IMR-90 (cell line): Measurements from ENCODE around the gene REPS2. TPM values are rescaled to one million over a fixed set of nuclear protein-coding genes. Genes with fewer than 3 reads are reported as not detected.

Experiments
- ATAC-seq: fragments of 200-7000 bp; cut with Tn5 transposase; 2 replicates; pipeline ENCODE4 v1.9.1; 2020; ENCODE audit warnings: low read depth, mild to moderate bottlenecking, moderate library complexity
- BruUV-seq: library from RNA; stranded (reverse); fragments of 400-500 nt; replicated peaks from 2 replicates; lab custom pipeline; 2021; lab: Mats Ljungman, UMichigan
- CTCF ChIA-PET: fragments of 300-600 bp; formaldehyde crosslinking; extraction: SDS; loops from one replicate; lab custom pipeline; 2021; ENCODE audit warnings: antibody characterized with exemption; lab: Yijun Ruan, JAX
- POLR2A ChIA-PET: fragments of 300-600 bp; sonication (Branson Sonifier 250); formaldehyde crosslinking; loops from one replicate; lab custom pipeline; 2022; ENCODE audit warnings: antibody characterized with exemption; ENCODE audit not compliant: unreplicated experiment; lab: Charles Lee
- DNase-seq: peaks from one replicate; pipeline ENCODE4 v3.0.0; 2013
- H2AFZ ChIP-seq: replicated peaks from 2 replicates; pipeline ENCODE3; 2013; ENCODE audit warnings: low read length, mild to moderate bottlenecking; ENCODE audit not compliant: poor library complexity
- H2AK5ac ChIP-seq: 2 replicates; pipeline ENCODE4 v1.6.1; 2013; ENCODE audit warnings: low read depth, low read length, inconsistent platforms
- H2AK9ac ChIP-seq: replicated peaks from 2 replicates; pipeline ENCODE3; 2013; ENCODE audit warnings: mild to moderate bottlenecking, low read depth, low read length, moderate library complexity; ENCODE audit not compliant: poor library complexity
- H2BK120ac ChIP-seq: 2 replicates; pipeline ENCODE4 v1.6.1; 2013; ENCODE audit warnings: low read depth, low read length, inconsistent platforms
- H2BK15ac ChIP-seq: 3 replicates; pipeline ENCODE4 v1.6.1; 2013; ENCODE audit warnings: low read depth, low read length, inconsistent platforms
- H2BK20ac ChIP-seq: 2 replicates; pipeline ENCODE4 v1.6.1; 2013; ENCODE audit warnings: low read depth, mild to moderate bottlenecking, inconsistent platforms, low read length, moderate library complexity
- H2BK5ac ChIP-seq: 2 replicates; pipeline ENCODE4 v1.6.1; 2013; ENCODE audit warnings: mild to moderate bottlenecking, low read depth, low read length, inconsistent platforms; ENCODE audit not compliant: poor library complexity, severe bottlenecking
- H3K14ac ChIP-seq: replicated peaks from 2 replicates; pipeline ENCODE4 v1.6.1; 2013; ENCODE audit warnings: low read depth, low read length, inconsistent platforms
- H3K18ac ChIP-seq: 2 replicates; pipeline ENCODE4 v1.6.1; 2013; ENCODE audit warnings: low read depth, low read length, control low read depth
- H3K23ac ChIP-seq: 2 replicates; pipeline ENCODE4 v1.6.1; 2013; ENCODE audit warnings: low read depth, low read length, inconsistent platforms
- H3K27ac ChIP-seq: 2 replicates; pipeline ENCODE4 v1.5.1; 2013; ENCODE audit warnings: mild to moderate bottlenecking, control low read depth, low read length; ENCODE audit not compliant: insufficient read depth
- H3K27me3 ChIP-seq: 2 replicates; pipeline ENCODE4 v1.6.1; 2013; ENCODE audit warnings: low read length; ENCODE audit not compliant: control insufficient read depth, insufficient read depth
- H3K36me3 ChIP-seq: 2 replicates; pipeline ENCODE4 v1.6.1; 2013; ENCODE audit warnings: low read length, mixed read lengths; ENCODE audit not compliant: control insufficient read depth, insufficient read depth
- H3K4ac ChIP-seq: 2 replicates; pipeline ENCODE4 v1.6.1; 2013; ENCODE audit warnings: low read depth, low read length, inconsistent platforms
- H3K4me1 ChIP-seq: 2 replicates; pipeline ENCODE4 v1.6.1; 2013; ENCODE audit warnings: low read length, mixed read lengths; ENCODE audit not compliant: control insufficient read depth, insufficient read depth
- H3K4me2 ChIP-seq: 2 replicates; pipeline ENCODE4 v1.6.1; 2013; ENCODE audit warnings: low read depth, mild to moderate bottlenecking, control low read depth, low read length, moderate library complexity
- H3K4me3 ChIP-seq: 2 replicates; pipeline ENCODE4 v1.5.1; 2013; ENCODE audit warnings: low read depth, mild to moderate bottlenecking, control low read depth, low read length, moderate library complexity; ENCODE audit not compliant: insufficient read depth
- H3K56ac ChIP-seq: 2 replicates; pipeline ENCODE4 v1.6.1; 2013; ENCODE audit warnings: low read length, inconsistent platforms; ENCODE audit not compliant: insufficient read depth; ENCODE audit errors: extremely low read depth
- H3K79me1 ChIP-seq, 2 experiments: 2 replicates each; pipeline ENCODE4 v1.6.1; 2013; ENCODE audit warnings: low read length in 2 of 2, inconsistent platforms in 1 of 2, low read depth in 1 of 2
- H3K9ac ChIP-seq: 2 replicates; pipeline ENCODE4 v1.6.1; 2013; ENCODE audit warnings: low read depth, low read length, control low read depth
- H3K9me1 ChIP-seq: 2 replicates; pipeline ENCODE4 v1.6.1; 2013; ENCODE audit warnings: low read length, inconsistent platforms; ENCODE audit not compliant: insufficient read depth
- H3K9me3 ChIP-seq: 2 replicates; pipeline ENCODE4 v1.6.1; 2013; ENCODE audit warnings: low read length; ENCODE audit not compliant: control insufficient read depth, insufficient read depth
- H4K20me1 ChIP-seq: 2 replicates; pipeline ENCODE4 v1.6.1; 2013; ENCODE audit warnings: low read length, inconsistent platforms; ENCODE audit not compliant: insufficient read depth
- H4K5ac ChIP-seq: 2 replicates; pipeline ENCODE4 v1.6.1; 2013; ENCODE audit warnings: mild to moderate bottlenecking, low read depth, low read length, control low read depth
- H4K8ac ChIP-seq, 2 experiments: 2 replicates each; pipeline ENCODE4 v1.6.1; 2013; ENCODE audit warnings: low read depth in 2 of 2, low read length in 2 of 2, control low read depth in 1 of 2, inconsistent platforms in 1 of 2
- H4K91ac ChIP-seq: 2 replicates; pipeline ENCODE4 v1.6.1; 2013; ENCODE audit warnings: low read depth, low read length, inconsistent platforms; ENCODE audit not compliant: insufficient read depth
- BHLHE40 ChIP-seq: fragments of 150-350 bp; IDR thresholded peaks from 2 replicates; pipeline ENCODE4 v1.6.1; 2016; ENCODE audit warnings: mild to moderate bottlenecking, low read depth, low read length
- CEBPB ChIP-seq: IDR thresholded peaks from 2 replicates; pipeline ENCODE4 v1.6.1; 2012; ENCODE audit warnings: low read depth, low read length, improper control_type of control experiment
- CHD1 ChIP-seq: IDR thresholded peaks from 2 replicates; pipeline ENCODE4 v1.6.1; 2012; ENCODE audit warnings: low read depth, low read length, improper control_type of control experiment
- FOS ChIP-seq: fragments of 150-350 bp; IDR thresholded peaks from 2 replicates; pipeline ENCODE4 v1.6.1; 2016; ENCODE audit warnings: low read depth, low read length
- MAFK ChIP-seq: IDR thresholded peaks from 2 replicates; pipeline ENCODE4 v1.6.1; 2012; ENCODE audit warnings: low read depth, low read length, improper control_type of control experiment
- MAZ ChIP-seq: IDR thresholded peaks from 2 replicates; pipeline ENCODE4 v1.6.1; 2012; ENCODE audit warnings: low read depth, mild to moderate bottlenecking, low read length, improper control_type of control experiment, moderate library complexity, borderline replicate concordance
- MXI1 ChIP-seq: IDR thresholded peaks from 2 replicates; pipeline ENCODE4 v1.6.1; 2012; ENCODE audit warnings: low read depth, mild to moderate bottlenecking, low read length, moderate library complexity, borderline replicate concordance
- NFE2L2 ChIP-seq: fragments of 150-350 bp; IDR thresholded peaks from 2 replicates; pipeline ENCODE4 v1.6.1; 2016; ENCODE audit warnings: low read depth, mild to moderate bottlenecking, low read length
- POLR2A ChIP-seq: IDR thresholded peaks from 2 replicates; pipeline ENCODE4 v1.6.1; 2012; ENCODE audit warnings: mild to moderate bottlenecking, low read depth, low read length
- RAD21 ChIP-seq: IDR thresholded peaks from 2 replicates; pipeline ENCODE4 v1.6.1; 2012; ENCODE audit warnings: low read length, improper control_type of control experiment
- RCOR1 ChIP-seq: IDR thresholded peaks from 2 replicates; pipeline ENCODE4 v1.6.1; 2012; ENCODE audit warnings: mild to moderate bottlenecking, low read length, improper control_type of control experiment; ENCODE audit not compliant: insufficient replicate concordance
- RFX5 ChIP-seq: IDR thresholded peaks from 2 replicates; pipeline ENCODE4 v1.8.0; 2012; ENCODE audit warnings: low read depth, mild to moderate bottlenecking, low read length, moderate library complexity
- SMC3 ChIP-seq: fragments of 150-350 bp; IDR thresholded peaks from 2 replicates; pipeline ENCODE4 v1.6.1; 2016; ENCODE audit warnings: low read depth, mild to moderate bottlenecking, antibody characterized with exemption, low read length, moderate library complexity
- WGBS, 2 experiments: methylation state at CpG; one replicate each; pipeline versions ENCODE4 v1.1.5 to v1.1.7; 2013; ENCODE audit warnings: missing lambda C conversion rate in 2 of 2; ENCODE audit not compliant: insufficient read length in 1 of 2; ENCODE audit errors: extremely low coverage in 2 of 2; 5-methylcytosine and 5-hydroxymethylcytosine counted together
- dilution Hi-C: fragments of 300-500 bp; cut with HindIII; formaldehyde crosslinking; loops from one replicate; pipeline ENCODE4 v1.14.3; 2018; ENCODE audit warnings: low sequenced_read_pairs; ENCODE audit not compliant: unreplicated experiment
- in situ Hi-C: fragments of 300-500 bp; cut with MboI; formaldehyde crosslinking; loops from 3 replicates; pipeline ENCODE4 v1.14.3; 2019; ENCODE audit warnings: low sequenced_read_pairs, inconsistent platforms, mixed read lengths
- intact Hi-C: fragments of 100-400 bp; cut with micrococcal nuclease; formaldehyde crosslinking; loops from 2 replicates; pipeline ENCODE4 v1.10.0; 2022
- polyA plus RNA-seq, 3 experiments: library from polyadenylated mRNA; depleted of rRNA; stranded (reverse); fragments of >200 nt; gene quantifications; 2 replicates each; pipeline ENCODE4 v1.2.3, GENCODE V29; 2012; ENCODE audit warnings: low replicate concordance in 1 of 3
- total RNA-seq: library from RNA; depleted of rRNA; stranded (reverse); fragments of >200 nt; gene quantifications from 2 replicates; pipeline ENCODE4 v1.2.3, GENCODE V29; 2012
- TF ChIP-seq, protein P1 (sequence below): fragments of 150-350 bp; IDR thresholded peaks from 2 replicates; pipeline ENCODE4 v1.6.1; 2017; ENCODE audit warnings: mild to moderate bottlenecking, antibody characterized with exemption, low read length, low read depth
- TF ChIP-seq, protein P2 (sequence below): conservative IDR thresholded peaks from 2 replicates; pipeline ENCODE4 v1.5.1; 2012; ENCODE audit warnings: mild to moderate bottlenecking, low read depth, low read length, improper control_type of control experiment
- TF ChIP-seq, protein P3 (sequence below): fragments of 150-350 bp; IDR thresholded peaks from 2 replicates; pipeline ENCODE4 v1.6.1; 2016; ENCODE audit warnings: low read depth, mild to moderate bottlenecking, low read length, moderate library complexity, borderline replicate concordance

Gene REPS2
- total and polyA plus RNA-seq, 2 of the 4 experiments (the other 2 are of a cell fraction): 0.02 to 0.18 TPM

DNA sequence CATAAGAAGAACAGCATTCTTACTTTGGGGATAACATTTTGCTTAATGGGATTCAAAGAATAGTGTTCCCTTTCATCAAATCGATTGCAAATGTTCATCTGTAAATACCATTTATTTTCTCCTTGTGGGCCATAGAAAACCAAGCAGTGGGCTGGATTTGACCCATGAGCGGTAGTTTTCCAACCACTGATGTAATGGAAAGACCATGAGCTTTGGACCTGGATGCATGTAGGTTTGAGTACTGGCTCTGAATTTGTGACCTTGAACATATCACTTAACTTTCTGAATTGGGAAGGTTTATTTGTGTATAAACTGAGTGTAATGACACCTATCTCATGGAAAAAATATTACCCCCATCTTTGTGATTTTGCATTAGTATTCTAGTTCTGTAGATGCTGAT is 54.3 kb downstream of the REPS2 start:
- no peaks in the 10 kb centered on the region for H3K36me3 ChIP-seq
- TF ChIP-seq BHLHE40: no peak
- no peak for TF ChIP-seq SMC3
- no peak for TF ChIP-seq FOS
- no peak for TF ChIP-seq CEBPB
- no peak for TF ChIP-seq MAZ
- no peak for TF ChIP-seq POLR2A
- TF ChIP-seq, protein P1, sequence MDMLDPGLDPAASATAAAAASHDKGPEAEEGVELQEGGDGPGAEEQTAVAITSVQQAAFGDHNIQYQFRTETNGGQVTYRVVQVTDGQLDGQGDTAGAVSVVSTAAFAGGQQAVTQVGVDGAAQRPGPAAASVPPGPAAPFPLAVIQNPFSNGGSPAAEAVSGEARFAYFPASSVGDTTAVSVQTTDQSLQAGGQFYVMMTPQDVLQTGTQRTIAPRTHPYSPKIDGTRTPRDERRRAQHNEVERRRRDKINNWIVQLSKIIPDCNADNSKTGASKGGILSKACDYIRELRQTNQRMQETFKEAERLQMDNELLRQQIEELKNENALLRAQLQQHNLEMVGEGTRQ: no peak
- TF ChIP-seq, protein P2, sequence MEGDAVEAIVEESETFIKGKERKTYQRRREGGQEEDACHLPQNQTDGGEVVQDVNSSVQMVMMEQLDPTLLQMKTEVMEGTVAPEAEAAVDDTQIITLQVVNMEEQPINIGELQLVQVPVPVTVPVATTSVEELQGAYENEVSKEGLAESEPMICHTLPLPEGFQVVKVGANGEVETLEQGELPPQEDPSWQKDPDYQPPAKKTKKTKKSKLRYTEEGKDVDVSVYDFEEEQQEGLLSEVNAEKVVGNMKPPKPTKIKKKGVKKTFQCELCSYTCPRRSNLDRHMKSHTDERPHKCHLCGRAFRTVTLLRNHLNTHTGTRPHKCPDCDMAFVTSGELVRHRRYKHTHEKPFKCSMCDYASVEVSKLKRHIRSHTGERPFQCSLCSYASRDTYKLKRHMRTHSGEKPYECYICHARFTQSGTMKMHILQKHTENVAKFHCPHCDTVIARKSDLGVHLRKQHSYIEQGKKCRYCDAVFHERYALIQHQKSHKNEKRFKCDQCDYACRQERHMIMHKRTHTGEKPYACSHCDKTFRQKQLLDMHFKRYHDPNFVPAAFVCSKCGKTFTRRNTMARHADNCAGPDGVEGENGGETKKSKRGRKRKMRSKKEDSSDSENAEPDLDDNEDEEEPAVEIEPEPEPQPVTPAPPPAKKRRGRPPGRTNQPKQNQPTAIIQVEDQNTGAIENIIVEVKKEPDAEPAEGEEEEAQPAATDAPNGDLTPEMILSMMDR: no peak
- TF ChIP-seq, protein P3, sequence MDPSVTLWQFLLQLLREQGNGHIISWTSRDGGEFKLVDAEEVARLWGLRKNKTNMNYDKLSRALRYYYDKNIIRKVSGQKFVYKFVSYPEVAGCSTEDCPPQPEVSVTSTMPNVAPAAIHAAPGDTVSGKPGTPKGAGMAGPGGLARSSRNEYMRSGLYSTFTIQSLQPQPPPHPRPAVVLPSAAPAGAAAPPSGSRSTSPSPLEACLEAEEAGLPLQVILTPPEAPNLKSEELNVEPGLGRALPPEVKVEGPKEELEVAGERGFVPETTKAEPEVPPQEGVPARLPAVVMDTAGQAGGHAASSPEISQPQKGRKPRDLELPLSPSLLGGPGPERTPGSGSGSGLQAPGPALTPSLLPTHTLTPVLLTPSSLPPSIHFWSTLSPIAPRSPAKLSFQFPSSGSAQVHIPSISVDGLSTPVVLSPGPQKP: no peak
- TF ChIP-seq MXI1: no peak
- TF ChIP-seq MAFK: no peak
- no peak for TF ChIP-seq RCOR1
- no peak for TF ChIP-seq CHD1
- TF ChIP-seq RAD21: no peak
- TF ChIP-seq NFE2L2: no peak
- no peak for TF ChIP-seq RFX5
- no peak overlapping the region for H3K14ac ChIP-seq
- H3K9ac ChIP-seq: no peak overlapping the region
- H2BK120ac ChIP-seq: no peak overlapping the region
- H3K9me1 ChIP-seq: no peaks in the 10 kb centered on the region
- in situ Hi-C loops (no loop called here), intact Hi-C loops (no loop called here), dilution Hi-C loops (no loop called here)
- no peak overlapping the region for H3K4me3 ChIP-seq
- H3K56ac ChIP-seq: no peak overlapping the region
- no peaks in the 10 kb centered on the region for H3K79me1 ChIP-seq
- H4K8ac ChIP-seq: no peak overlapping the region
- no peak overlapping the region for H4K5ac ChIP-seq
- H2BK5ac ChIP-seq: no peak overlapping the region
- no peak overlapping the region for H3K27ac ChIP-seq
- H3K27me3 ChIP-seq: peaks cover 6% of the 10 kb centered on the region
- H3K4me2 ChIP-seq: no peak overlapping the region
- DNase-seq (no peak), ATAC-seq (no peak)
- H2AK5ac ChIP-seq: no peak overlapping the region
- H3K23ac ChIP-seq: no peak overlapping the region
- no peak overlapping the region for H3K18ac ChIP-seq
- no peak overlapping the region for H2BK15ac ChIP-seq
- no peaks in the 10 kb centered on the region for H3K4me1 ChIP-seq
- H2AK9ac ChIP-seq: no peak overlapping the region
- no CpG with 5 or more reads among the region's 2 CpGs for WGBS, 2 experiments
- ChIA-PET CTCF (no interaction called here), POLR2A (no interaction called here)
- no peaks in the 10 kb centered on the region for H4K20me1 ChIP-seq
- no peak overlapping the region for H2BK20ac ChIP-seq
- no peaks in the 10 kb centered on the region for H3K9me3 ChIP-seq
- BruUV-seq: no TSS peak
- H2AFZ ChIP-seq: no peak overlapping the region
- no peak overlapping the region for H4K91ac ChIP-seq
- no peak overlapping the region for H3K4ac ChIP-seq
